GM21515 (cell line): ENCODE results near the gene PEX6.
"Not testable (repeated sequence)": the region's sequence is repeated elsewhere in the genome, so short reads cannot be mapped to it uniquely, and the experiment has no call there.

Source experiments
- ATAC-seq: cut with Tn5 transposase; IDR thresholded peaks from one replicate; pipeline ENCODE4 v1.9.1; 2021; ENCODE audit not compliant: unreplicated experiment

Gene PEX6

GRCh38 chr6:42978839-42979522, at the start of gene PEX6:
TSS of gene PEX6 (minus strand) at chr6:42979181. CDS start at chr6:42979150, 31 bp downstream.
- peak; percentile 89 for ATAC-seq

GRCh38 chr6:43026365-43026764, 47.4 kb upstream of the PEX6 start:
- ATAC-seq, result no peak

- no peak for ATAC-seq
These were observed 45.5 kb upstream of the PEX6 start for GRCh38 chr6:43024436-43024835.

- peak; percentile 56 for ATAC-seq
These were observed 42.5 kb upstream of the PEX6 start, which contains the start of gene RRP36 for GRCh38 chr6:43021270-43022047. TSS of gene RRP36 (plus strand) at chr6:43021623. CDS start at chr6:43021655, 32 bp downstream.

- no peak for ATAC-seq
These were observed 41.9 kb upstream of the PEX6 start for GRCh38 chr6:43020847-43021246.

- ATAC-seq, result no peak
These were observed 41.2 kb upstream of the PEX6 start for GRCh38 chr6:43020052-43020705.

GRCh38 chr6:43019152-43019551, 40.2 kb upstream of the PEX6 start:
- no peak for ATAC-seq

- no peak for ATAC-seq
These were observed 38.0 kb upstream of the PEX6 start for GRCh38 chr6:43016943-43017334.

GRCh38 chr6:43016176-43016942, 37.4 kb upstream of the PEX6 start:
- ATAC-seq, result no peak

- no peak for ATAC-seq
These were observed 35.5 kb upstream of the PEX6 start for GRCh38 chr6:43014434-43014909.

- ATAC-seq, result peak; percentile 88
These were observed 35.0 kb upstream of the PEX6 start, which contains the start of the genes KLHDC3 and MEA1 for GRCh38 chr6:43013843-43014433. TSS of gene KLHDC3 (plus strand) at chr6:43014249. CDS start at chr6:43017193, 2,944 bp downstream. TSS of gene MEA1 (minus strand) at chr6:43013946. CDS start at chr6:43013813, 133 bp downstream.

- ATAC-seq, result peak; percentile 5
These were observed 34.3 kb upstream of the PEX6 start for GRCh38 chr6:43013097-43013842.

GRCh38 chr6:43012364-43012763, 33.4 kb upstream of the PEX6 start:
- ATAC-seq, result no peak

GRCh38 chr6:43011207-43011606, 32.2 kb upstream of the PEX6 start:
- ATAC-seq, result no peak

- no peak for ATAC-seq
These were observed 30.1 kb upstream of the PEX6 start for GRCh38 chr6:43009124-43009523.

- ATAC-seq, result no peak
These were observed 28.1 kb upstream of the PEX6 start for GRCh38 chr6:43007126-43007525.

- ATAC-seq, result no peak
These were observed 27.3 kb upstream of the PEX6 start for GRCh38 chr6:43006251-43006650.

- ATAC-seq, result no peak
These were observed 26.9 kb upstream of the PEX6 start for GRCh38 chr6:43005844-43006243.

- no peak for ATAC-seq
These were observed 22.9 kb upstream of the PEX6 start for GRCh38 chr6:43001843-43002242.

- not testable (repeated sequence) for ATAC-seq
These were observed 19.2 kb upstream of the PEX6 start for GRCh38 chr6:42998205-42998604.
